Putamen (tissue), 1 donor: ENCODE measurements around the gene PANK4.

Experiments
- DNase-seq: peaks from one replicate; pipeline ENCODE4 v3.0.0-alpha.2; 2016; ENCODE audit warnings: low spot score

The PANK4 gene

DNA sequence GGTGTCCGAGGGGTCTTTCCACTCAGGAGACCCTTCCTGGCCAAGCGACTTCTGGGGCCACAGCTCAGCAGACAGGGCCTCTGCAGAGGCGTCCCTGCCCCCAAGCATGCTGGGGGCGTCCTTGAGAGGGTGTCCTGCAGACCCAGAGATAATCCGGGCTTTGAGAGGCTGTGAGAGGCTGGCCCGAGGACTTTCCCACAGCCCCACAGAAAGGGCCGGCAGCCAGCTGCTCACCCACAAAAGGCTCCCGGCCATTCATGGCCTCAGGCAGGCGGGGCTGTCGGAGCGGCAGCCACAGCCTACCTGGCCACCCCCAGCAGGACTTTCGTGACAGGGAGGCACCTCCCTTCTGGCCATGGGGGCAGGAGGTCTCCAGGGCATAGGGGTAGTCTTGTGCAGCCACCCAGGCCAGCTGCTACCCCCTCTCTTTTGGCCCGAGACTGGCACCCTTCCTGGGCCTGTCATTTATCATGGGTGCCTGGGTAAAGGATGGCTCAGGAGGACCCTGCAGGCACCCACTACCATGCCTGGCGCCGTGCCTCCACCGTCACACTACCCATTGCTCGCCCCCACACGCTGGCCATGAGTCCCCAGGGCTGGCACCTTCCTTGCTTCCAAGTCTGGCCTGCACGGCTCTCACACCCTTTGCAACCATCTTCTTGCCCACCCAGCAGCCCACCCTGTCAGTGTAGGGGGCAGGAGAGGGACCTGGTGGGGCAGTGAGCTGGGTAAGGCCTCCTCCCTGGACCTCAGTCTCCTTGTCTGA lies 18.7 kb upstream of the PANK4 start:
- no peak for DNase-seq

DNA sequence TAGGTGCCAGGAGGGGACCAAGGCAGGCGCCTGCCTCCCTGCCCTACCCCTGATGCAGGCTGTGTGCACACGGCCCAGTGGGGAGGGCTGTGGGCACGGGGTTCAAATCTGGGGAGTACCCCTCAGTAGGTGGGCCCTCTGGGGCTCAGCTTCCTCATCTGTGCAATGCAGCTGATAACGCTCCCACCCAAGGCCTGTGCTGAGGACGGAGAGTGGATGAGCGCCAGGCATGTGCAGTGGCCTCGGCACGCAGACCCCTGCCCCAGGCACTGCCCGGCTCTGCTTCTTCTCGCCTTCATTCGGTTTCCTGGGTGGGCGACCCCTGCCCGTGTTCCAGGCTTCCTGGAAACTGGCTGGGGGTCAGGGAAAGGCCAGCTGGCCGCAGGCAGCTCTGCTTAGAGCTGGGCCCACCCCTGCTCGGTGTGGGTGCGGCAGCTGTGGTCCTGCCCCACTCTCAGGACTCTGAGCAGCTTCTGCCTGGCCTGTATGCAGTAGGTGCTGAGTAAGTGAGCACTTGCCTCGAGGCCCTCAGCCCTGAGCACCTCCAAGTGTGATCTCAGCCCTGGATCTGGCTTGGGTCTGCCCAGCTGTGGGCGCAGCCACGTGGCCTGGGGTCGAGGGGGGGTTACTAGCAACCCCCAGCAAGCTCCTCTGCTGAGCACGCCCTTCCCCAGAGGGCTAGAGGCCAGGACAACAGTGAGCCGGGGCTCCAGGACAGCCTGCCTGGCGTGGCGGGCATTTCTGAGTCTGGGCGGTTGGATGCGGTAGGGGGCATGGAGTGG lies 17.9 kb upstream of the PANK4 start:
- no peak for DNase-seq

DNA sequence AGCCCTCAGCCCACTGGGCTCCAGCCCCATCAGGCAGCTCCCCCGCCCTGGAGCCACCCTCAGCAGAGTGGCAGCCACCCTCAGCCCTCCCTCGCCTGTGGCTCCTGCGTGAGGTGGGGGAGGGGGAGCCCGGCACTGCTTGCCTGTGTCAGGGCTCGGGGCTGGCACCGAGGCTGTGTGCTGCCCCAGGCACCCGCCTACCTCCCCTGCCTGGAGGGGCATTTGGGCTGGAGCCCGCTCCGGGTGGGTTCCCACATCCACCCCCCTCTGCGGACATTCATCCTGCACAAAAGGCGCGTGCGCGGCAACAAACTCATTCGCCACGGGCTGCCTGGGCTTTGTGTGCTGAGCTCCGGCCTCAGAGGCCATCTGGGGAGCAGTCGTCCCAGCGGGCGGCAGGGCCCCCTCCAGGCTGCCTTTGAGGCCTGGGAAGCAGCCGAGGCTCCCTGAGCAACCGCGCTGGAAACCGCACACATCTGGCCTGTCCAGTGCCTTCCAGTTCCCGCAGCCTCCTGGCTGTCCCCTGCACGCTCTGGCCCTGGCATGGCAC lies 17.2 kb upstream of the PANK4 start:
- DNase-seq: no peak

DNA sequence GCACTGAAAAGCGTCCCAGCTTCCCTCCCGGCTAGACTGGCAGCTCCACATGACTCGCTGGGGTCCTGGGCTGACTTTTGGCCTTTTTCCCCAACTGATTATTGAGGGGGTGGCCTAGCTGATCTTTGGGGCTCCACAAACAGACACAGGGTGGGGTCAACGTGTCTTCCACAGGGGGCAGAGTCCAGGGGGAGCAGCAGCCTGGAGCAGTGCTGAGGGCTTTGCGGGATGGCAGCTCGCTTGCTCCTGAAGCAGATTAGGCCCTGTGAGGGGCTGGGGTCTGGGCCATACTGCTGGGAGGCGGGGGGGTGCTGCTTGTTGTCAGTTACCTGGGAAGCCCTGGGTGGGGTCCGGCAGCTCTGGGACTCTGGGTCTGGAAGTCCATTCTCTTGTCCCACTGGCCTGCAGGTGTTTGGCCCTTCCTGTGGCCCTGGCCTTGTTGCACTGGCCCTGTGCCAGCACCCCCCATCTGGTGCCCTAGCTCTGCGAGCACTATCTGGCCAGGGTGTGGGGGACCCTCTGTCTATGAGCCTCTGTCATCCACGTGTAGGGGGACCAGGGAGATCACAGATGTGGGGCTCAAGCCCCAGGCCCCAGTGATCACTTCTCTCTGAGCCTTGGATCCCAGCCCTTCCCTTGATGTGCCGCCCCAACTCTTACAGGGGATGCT lies 16.0 kb upstream of the PANK4 start:
- DNase-seq: no peak

DNA sequence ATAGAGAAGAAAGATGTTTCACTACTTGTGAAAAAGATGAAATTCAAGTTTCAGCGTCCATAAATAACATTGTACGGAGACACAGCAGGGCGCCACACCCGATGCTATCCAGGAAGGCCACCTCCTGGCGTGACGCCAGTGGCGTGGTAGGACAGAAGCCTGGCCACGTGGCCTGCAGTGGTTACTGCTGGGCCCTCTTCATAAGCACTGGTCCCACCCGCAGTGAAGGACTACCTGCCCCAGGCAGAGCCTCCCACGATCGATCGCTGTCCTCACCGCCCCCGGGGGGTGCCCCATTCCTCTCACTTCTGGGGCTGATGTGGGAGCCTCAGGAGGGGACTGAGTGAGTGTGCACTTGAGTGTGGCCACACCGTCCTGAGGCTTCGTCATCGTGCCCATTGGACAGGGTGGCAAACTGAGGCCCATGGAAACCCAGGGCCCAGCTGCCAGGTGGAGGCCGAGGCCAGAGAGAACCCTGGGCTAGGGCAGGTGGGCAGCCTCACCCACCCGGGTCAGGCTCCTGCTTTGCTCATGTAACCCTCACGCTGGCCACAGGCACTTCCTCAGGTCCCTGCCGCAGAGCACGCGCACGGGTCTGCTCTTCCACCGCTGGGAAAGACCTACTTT lies 15.3 kb upstream of the PANK4 start:
- no peak for DNase-seq

DNA sequence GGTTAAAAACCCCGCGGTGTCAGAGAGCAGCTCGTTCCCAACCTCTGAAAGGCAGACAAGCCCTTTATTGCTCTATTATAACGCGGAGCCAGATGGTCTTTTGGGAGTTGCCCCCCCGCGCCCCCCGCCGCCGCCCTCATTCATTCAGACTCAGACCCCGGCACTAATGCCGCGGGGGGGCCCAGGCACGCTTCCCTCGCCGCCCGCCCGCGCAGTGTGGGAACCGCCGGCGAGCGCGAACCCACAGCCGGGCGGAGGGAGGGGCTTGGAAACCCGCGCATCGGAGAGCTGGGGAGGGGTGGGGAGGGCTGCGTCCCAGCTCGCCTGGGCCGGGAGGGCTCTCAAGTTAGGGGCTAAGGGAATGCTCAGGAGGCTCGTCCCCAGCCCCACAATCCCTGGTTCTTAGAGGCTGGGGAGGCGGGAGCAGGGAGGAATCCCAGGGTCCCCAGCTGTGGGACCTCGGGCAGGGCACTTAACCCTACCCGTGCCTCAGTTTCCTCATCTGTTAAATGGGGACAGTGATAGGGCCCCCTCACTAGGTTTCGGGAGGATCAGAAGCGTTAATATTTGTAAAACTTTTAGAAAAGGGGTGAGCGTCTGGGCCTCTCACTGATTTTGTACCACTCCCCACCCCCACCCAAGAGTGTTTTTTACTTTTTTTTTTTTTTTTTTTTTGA lies 14.6 kb upstream of the PANK4 start:
- no peak for DNase-seq

DNA sequence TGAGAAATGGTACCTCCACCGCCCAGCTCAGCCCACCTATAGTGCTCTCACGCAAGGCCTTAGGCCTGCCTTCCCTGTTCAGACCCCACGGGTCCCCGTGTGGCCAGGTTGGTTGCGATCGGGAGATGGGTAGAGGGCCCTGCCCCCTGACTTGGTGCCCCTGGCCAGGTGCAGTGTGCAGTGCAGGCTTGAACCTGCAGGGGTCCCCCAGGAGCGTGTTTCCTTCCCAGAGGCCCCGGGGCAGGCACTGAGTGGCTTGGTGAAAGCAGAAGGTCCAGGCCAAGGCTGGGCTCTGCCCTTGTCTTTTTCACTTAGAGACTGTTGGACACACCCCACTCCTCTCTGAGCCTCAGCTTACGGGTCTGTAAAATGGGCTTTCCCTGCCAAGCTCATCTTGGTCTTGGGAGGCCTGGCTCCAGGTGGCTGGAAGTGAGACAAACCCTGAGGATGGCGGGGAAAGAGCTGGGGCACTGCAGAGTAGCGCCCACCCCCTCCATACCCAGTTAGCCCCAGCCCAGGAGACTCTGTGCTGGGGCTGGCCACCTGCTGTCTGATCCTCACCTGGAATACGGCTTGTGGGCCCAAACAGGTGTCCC lies 13.0 kb upstream of the PANK4 start:
- DNase-seq: no peak

DNA sequence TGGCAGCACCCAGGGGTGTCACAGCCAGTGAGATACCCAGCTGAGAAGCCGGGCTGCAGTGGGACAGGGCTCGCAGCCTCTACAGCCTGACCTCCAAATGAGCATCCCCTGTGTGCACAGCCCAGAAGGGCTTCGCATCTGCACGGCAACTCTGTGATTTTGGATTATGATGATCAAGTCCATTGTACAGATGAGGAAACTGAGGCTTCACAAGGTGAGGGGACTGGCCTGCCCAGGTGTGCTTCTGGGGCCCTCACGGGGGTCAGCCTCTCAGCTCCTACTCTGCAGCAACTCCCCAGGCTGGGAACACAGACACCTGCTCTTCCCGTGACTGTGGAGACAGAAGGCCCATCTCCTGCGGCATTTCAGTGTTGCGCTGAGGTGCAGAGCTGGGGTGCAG lies 12.5 kb upstream of the PANK4 start:
- DNase-seq: no peak

DNA sequence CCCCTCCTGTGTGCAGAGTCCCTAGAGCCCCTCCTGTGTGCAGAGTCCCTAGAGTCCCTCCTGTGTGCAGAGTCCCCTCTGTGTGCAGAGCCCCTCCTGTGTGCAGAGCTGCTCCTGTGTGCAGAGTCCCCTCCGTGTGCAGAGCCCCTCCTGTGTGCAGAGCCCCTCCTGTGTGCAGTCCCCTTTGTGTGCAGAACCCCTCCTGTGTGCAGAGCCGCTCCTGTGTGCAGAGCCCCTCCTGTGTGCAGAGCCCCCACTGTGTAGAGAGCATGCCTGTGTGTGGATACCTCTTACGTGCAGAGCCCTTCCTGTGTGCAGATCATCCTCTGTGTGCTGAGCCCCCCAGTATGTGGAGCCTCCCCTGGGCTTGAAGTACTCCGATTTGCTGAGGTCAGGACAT lies 12.0 kb upstream of the PANK4 start:
- no peak for DNase-seq

DNA sequence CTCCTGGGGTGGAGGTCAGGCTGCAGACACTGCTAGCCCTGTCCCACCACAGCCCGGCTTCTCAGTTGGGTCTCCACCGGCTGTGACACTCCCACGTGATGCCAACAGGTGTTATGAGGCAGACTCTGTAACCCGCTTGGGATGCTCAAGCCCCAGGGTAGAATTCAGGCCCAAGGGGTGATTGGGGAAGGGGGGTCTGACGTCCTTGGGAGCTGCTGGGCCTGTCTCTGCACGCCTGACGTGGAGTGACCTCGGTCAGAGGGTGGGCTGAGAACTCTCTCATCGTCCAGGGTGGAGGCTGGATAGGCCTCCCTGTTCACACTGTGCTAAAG lies 11.4 kb upstream of the PANK4 start:
- no peak for DNase-seq

DNA sequence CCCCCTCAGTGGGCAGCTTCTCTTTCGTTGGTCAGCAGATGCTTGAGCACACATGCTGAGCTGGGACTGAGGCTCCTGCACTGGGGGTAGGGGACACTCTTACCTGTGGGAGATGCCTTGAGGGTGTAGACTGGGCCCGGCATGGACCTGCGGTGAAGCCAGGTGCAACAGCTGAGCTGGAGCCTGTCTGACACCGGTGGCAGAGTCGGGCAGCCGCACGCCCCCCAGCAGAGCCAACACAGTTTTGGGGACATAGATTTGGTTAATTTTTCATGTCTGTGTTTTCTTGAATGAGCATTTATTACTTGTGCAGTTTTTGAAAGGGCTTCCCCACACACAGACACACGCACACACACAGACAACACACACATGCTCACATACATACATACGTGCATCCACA lies 9.6 kb upstream of the PANK4 start:
- no peak for DNase-seq

DNA sequence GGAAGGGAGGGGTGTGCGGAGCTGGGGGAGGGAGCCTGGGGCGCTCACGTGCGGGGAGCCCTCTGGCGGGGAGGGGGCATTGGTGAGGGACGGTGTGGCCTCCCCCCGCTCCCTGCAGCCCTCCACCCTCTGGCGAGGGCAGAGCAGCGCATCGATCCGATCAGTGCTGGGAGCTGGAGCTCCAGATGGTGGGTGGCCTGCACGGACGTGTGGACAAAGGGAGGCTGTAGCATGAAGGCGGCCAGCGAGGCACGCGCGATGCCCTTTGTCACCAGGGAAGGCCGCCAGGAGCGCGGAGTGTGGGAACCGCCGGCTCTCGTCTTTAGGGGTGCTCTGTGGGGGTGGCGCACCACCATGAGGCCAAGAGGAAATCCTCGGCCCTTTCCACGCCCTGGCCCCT lies 9.1 kb upstream of the PANK4 start:
- no peak for DNase-seq

DNA sequence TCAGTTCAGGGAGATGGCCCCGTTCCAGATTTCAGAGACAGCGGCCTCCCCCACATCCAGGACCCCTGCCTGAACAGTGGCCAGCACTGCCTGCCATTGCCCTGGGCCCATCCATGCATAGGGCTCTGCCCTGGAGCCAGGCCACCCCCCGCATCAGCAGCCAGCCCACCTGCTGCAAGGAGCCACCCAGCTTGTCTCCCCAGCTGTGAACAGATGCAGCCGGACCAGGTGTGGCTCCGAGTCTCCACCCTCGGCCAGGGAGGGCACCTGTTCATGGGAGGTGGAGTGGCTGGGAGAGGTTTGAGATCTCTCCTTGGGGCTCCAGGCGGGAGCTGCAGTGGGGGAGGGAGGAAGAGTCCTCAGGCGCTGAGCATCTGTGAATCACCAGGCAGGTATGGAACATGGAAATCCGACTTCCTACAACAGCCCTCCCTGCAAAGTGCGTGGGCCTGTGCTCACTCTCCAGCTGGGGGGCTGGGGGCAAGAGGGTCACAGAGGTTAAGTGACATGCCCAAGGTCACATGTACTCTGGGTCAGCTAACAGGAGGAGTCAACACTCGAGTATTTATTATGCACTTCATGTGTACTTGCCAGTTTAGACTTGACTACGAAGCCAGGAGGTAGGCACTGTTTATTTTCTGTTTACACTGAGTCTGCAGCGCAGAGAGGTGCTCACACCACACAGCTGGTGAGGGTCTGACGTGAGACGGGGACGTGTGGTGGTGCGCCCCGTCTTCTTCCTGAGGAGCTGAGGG lies 8.5 kb upstream of the PANK4 start:
- no peak for DNase-seq

DNA sequence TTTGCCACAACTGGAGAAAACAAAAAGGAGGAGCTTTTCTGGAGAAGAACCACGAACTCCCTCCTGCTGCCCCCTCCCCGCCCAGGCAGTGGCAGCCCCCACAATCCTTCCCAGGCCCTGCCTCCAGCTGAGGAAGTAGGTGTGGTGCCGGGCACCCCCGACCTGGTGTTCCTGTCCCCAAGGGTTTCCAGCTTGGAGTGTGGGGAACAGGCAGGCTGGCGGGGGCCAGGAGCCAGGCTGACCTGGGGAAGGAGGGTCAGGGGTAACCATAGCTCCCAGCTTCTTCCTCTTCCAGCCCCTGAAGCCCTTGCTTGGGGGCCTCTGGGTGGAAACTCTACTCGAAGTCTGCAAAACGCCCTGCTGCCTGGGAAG lies 7.9 kb upstream of the PANK4 start:
- DNase-seq: no peak

DNA sequence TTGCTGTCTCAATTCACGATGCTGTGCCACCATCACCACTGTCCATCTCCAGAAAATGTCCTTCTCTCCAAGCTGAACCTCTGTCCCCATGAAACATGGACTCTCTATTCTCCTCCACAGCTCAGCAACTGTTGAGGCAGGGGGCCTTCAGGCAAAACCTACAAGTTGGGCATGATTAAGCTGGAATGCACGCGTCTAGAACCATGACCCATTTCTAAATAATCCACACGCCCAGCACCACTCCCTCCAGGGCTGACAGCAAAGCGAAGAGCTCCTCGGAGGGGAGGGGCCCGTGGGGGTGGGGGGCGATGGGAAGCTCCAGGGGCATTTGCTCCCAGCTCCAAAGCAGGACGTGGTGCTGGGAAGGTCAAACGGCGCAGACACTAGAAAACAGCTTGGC lies 7.0 kb upstream of the PANK4 start:
- DNase-seq: no peak

DNA sequence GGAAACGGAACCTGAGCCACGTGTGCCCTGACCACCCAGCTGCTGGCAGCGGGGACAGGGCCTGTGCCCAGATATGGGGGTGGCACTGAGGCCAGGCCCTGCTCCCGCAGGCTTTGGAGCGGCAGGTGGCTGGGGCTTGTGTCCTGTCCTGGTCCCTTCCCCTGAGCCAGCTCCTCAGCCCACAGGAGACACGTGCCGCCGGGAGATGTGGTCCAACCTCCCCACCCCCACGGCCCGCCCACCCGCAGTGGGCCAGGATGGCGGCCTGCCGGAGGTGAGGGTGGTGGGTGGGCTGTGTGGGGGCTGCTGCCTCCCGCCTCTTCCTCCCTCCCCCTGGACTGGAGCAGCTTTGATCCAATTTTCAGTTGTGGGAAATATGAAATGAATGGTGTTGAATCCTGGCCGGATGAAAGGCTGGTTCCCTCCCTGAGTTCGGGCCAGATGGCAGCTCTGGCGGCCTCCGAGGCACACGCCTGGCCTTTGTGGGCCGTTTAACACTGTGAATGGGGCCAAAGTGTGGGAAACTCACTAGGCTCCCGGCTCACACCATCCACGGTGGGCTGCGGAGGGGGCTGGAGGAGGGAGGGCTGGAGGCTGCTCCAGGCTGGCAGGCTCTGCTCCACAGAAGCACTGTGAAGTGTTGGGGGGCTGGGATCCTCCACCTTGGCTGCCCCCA lies 6.2 kb upstream of the PANK4 start:
- DNase-seq: no peak

DNA sequence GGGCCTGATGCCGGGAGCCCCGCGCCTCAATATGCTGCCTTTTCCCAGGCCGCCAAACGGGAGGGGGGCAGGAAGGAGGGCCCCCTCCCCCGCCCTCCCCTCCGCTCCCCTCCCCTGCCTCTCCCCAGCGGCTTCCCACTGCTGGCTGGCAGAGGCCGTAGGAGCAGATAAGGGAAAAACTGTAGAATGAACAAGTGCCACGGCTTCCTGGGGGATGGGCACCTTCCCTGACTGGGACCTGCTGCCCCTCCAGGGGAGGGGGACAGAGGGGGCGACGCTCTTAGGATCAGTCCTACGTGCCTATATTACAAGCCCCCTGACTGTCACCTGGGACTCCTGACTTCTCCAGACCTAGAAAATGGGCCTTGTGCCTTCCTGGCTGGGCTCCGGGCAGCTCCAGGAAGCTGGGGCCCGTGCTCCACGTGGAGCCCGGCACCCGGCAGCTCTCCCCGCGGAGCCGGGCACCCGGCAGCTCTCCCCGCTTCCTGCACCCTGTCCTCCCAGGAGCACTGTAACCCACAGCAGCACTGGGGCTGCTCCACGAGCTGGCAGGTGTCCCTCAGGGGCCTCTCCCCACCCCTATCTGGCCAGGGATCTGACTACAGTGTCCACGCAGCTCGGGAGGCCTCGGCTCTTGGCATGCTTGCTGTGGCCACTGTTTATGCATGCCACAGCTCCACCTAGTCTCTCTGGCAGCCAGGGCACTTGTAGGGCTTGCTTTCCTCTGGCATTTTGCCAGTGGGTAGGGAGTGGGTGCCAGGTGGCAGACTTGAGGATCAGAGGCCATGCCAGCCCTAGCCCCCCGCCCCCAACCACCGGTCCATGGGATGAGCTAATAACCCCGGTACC lies 4.3 kb upstream of the PANK4 start:
- no peak for DNase-seq

DNA sequence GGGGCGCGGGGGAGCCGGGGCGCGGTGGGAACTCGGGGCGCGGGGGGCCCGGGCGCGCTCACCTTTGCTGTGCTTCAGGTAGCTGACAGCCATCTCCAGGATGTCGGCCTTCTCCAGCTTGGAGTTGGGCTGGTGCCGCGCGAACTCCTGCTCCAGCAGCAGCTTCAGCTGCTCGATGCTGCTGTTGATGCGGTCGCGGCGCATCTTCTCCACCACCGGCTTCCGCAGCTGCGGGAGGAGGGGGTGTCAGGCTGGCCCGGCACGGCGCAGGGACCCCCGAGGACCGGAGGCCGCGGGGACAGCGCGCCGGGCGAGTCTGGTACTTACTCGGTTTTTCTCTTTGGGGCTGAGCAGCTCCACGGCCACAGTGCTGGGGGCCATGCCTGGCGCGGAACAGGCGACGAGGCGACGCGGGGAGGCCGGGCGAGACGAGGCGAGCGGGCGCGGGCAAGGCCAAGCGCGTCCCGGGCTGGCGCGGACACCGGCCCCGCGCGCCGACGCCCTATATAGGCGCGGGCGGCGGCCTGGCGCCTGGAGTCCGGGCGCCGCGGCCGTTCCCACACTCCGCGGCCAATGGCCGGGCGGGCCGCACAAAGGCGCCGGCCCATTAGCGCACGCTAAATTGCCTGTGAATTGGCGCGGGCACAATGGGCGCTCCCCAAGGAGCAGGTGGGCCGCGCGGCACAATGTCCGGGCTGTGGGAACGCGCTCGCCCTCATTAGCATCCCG lies 3.6 kb upstream of the PANK4 start, which contains the start of gene HES5:
HES5 (minus strand) TSS at position 480 of the 729 bp plus-strand sequence; CDS start at position 381, 99 bp downstream.
- no peak for DNase-seq
